NB4 (cell line): ENCODE results near the gene RSRC1.
A peak's percentile ranks its signal among the peaks of the same experiment; 100 is the strongest.

Source experiments
- DNase-seq: peaks from one replicate; pipeline ENCODE4 v3.0.0; 2010; ENCODE audit warnings: low read depth
- H3K4me3 ChIP-seq: one replicate; pipeline ENCODE4 v1.5.1; 2011; ENCODE audit warnings: mild to moderate bottlenecking, low read depth, low read length, moderate library complexity
- CTCF ChIP-seq: IDR thresholded peaks from one replicate; pipeline ENCODE4 v1.5.1; 2012; ENCODE audit warnings: low read depth, low read length
- MAX ChIP-seq: IDR thresholded peaks from 2 replicates; pipeline ENCODE4 v1.6.1; 2011; ENCODE audit warnings: low read depth, low read length
- MYC ChIP-seq: IDR thresholded peaks from 2 replicates; pipeline ENCODE4 v1.6.1; 2011; ENCODE audit warnings: low read depth, low read length
- POLR2A ChIP-seq: IDR thresholded peaks from 2 replicates; pipeline ENCODE4 v1.6.1; 2011; ENCODE audit warnings: mild to moderate bottlenecking; ENCODE audit not compliant: insufficient read length; ENCODE audit errors: extremely low read depth

Gene RSRC1

DNA sequence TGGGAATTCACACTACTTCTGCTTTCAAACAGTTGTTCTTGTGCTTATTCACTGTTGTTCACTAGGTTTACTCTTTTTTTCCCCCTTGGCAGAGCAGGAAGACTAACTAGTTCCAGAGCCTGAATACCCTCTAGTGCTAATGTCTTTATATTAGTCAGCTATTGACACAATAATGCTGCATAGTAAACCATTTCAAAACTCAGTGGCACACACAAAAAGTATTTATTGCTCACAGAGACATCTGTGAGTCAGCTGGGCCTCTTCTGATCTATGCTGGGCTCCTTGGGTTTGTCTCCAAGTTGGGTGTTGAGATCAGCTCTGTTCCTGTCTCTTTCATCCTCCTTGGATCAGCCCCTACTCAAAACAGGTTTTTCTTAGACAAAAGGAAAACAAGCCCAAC is 51.1 kb downstream of the RSRC1 start:
- DNase-seq = peak; percentile 6
- TF ChIP-seq MAX (no peak), POLR2A (no peak), MYC (no peak), CTCF (no peak)
- no peak overlapping the region for H3K4me3 ChIP-seq

- no peak overlapping the region for H3K4me3 ChIP-seq
- no peak for DNase-seq
- TF ChIP-seq MYC (no peak), CTCF (no peak), MAX (no peak), POLR2A (no peak)
Observed at GRCh38 chr3:158165141-158165655, 55.3 kb downstream of the RSRC1 start.

GRCh38 chr3:158165730-158166129 is 55.8 kb downstream of the RSRC1 start:
- DNase-seq = no peak

DNA sequence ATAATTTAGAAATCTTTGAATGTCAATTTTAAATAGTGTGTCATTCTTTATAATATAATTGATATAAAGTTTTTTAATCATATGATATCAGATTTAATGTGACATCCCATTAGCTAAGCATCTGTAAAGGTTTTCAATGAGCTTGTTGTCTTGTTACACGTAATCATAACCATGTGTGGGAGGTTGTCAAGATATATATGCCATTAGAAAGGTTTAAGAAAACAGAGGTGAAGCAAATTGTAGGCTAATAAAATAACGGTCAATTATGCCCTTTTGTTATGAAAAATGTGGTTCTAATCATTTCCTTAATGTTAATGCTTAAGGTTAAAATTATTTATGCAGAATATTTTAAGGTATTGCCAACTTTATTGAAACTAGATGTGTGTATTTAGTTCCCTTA is 56.3 kb downstream of the RSRC1 start:
- DNase-seq = no peak
- no peak for TF ChIP-seq POLR2A
- TF ChIP-seq CTCF = no peak
- TF ChIP-seq MAX = no peak
- TF ChIP-seq MYC = no peak
- no peak overlapping the region for H3K4me3 ChIP-seq

More at GRCh38 chr3:158165730-158166129, 55.8 kb downstream of the RSRC1 start:
- no peak overlapping the region for H3K4me3 ChIP-seq
- TF ChIP-seq MAX (no peak), CTCF (no peak), MYC (no peak), POLR2A (no peak)

GRCh38 chr3:158167737-158168557 is 58.1 kb downstream of the RSRC1 start:
- peak overlapping the region; percentile 26 for H3K4me3 ChIP-seq
- no peak for TF ChIP-seq MAX
- peak; percentile 92 for DNase-seq

- TF ChIP-seq MAX (no peak), POLR2A (no peak), MYC (no peak), CTCF (no peak)
- peak; percentile 5 for DNase-seq
- H3K4me3 ChIP-seq = no peak overlapping the region
Observed at GRCh38 chr3:158169091-158169491, 59.2 kb downstream of the RSRC1 start.
